ENCODE results near the gene COX14.

The COX14 gene

DNA sequence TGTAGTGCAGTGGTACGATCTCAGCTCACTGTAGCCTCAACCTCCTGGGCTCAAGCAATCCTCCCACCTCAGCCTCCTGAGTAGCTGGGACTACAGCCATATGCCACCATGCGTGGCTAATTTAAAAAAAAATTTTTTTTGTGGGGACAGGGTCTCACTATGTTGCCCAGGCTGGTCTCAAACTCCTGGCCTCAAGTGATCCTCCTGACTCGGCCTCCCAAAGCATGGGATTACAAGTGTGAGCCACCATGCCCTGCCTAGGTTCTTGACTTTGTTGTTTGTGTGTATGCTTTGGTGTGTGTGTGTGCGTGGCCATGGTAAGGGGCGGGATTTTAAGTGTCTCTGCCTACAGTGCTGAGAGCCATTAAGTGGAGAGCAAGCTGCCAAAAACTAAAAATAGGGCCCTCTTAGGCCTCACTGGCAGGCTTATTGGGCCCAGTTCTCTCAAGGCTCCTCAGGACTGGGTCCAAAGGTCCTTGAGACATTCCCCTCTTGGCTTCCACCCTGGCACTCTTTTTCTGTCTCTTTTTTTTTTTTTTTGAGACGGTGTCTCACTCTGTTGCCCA lies 5.1 kb downstream of the COX14 start:
- TF ChIP-seq, protein P1, sequence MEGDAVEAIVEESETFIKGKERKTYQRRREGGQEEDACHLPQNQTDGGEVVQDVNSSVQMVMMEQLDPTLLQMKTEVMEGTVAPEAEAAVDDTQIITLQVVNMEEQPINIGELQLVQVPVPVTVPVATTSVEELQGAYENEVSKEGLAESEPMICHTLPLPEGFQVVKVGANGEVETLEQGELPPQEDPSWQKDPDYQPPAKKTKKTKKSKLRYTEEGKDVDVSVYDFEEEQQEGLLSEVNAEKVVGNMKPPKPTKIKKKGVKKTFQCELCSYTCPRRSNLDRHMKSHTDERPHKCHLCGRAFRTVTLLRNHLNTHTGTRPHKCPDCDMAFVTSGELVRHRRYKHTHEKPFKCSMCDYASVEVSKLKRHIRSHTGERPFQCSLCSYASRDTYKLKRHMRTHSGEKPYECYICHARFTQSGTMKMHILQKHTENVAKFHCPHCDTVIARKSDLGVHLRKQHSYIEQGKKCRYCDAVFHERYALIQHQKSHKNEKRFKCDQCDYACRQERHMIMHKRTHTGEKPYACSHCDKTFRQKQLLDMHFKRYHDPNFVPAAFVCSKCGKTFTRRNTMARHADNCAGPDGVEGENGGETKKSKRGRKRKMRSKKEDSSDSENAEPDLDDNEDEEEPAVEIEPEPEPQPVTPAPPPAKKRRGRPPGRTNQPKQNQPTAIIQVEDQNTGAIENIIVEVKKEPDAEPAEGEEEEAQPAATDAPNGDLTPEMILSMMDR (IDR thresholded peaks at IDR 0.05; ENCODE audit: control insufficient read depth, extremely low read depth, insufficient read depth), result no peak
- DNase-seq (ENCODE audit: low read depth), result no peak
- H3K4me3 ChIP-seq (ENCODE audit: low read depth, low read length), result no peak overlapping the region

DNA sequence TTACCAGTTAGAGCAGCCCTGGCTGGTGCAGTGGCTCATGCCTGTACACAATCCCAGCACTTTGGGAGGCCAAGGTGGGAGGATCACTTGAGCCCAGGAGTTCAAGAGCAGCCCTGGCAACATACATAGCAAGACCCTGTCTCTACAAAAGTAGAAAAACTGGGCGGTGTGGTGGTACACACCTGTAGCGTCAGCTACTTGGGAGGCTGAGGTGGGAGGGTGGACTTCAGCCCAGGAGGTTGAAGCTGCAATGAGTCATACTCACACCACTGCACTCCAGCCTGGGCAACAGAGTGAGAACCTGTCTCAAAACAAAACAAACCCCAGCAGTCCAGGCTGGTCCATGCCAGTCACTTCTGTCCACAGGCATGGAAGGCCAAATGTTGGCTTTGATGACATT lies 7.4 kb downstream of the COX14 start:
- no peak for DNase-seq (ENCODE audit: low read depth)
- TF ChIP-seq, protein P1 (IDR thresholded peaks at IDR 0.05; ENCODE audit: control insufficient read depth, extremely low read depth, insufficient read depth), result no peak

DNA sequence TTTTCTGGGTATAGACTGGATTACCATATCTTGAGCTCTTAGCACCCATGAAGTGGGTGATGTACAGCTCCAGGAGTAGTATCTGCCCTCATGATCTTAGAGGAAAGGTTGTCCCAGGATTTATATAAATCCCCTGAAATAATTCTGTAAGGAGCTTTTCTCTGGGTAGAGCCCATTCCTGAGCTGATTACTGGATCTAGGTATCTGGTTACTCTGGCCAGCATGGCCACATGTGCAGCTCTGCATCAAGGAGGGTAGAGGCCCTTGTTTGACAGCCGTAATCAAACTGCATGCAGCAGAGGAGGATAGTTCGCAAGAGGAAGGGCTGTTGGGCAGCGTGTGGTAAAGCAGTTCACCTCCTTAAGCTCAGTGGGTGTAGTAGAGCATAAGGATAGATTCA lies 8.5 kb downstream of the COX14 start:
- no peak overlapping the region for H3K4me3 ChIP-seq (ENCODE audit: low read depth, low read length)
- no peak for DNase-seq (ENCODE audit: low read depth)
- TF ChIP-seq, protein P1 (IDR thresholded peaks at IDR 0.05; ENCODE audit: control insufficient read depth, extremely low read depth, insufficient read depth), result no peak

More for the DNA sequence above, 7.4 kb downstream of the COX14 start:
- no peak overlapping the region for H3K4me3 ChIP-seq (ENCODE audit: low read depth, low read length)

DNA sequence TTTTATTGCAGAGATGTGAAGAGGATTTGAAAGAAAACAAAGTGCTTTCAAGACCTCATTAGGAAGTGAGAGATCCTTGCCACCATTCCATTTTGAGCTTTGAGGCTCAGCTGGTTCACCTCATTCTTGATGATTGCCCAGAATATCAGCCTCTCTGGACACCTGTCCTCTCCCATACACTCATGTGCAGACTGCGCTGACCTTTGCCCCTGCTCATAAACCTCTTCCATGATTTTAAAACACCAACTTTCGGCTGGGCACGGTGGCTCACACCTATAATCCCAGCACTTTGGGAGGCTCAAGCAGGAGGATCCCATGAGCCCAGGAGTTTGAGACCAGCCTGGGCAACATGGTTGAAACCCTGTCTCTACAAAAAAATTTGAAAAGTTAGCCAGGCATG lies 8.9 kb downstream of the COX14 start:
- TF ChIP-seq, protein P1 (IDR thresholded peaks at IDR 0.05; ENCODE audit: control insufficient read depth, extremely low read depth, insufficient read depth), result no peak
- H3K4me3 ChIP-seq (ENCODE audit: low read depth, low read length), result no peak overlapping the region
- DNase-seq (ENCODE audit: low read depth), result no peak

DNA sequence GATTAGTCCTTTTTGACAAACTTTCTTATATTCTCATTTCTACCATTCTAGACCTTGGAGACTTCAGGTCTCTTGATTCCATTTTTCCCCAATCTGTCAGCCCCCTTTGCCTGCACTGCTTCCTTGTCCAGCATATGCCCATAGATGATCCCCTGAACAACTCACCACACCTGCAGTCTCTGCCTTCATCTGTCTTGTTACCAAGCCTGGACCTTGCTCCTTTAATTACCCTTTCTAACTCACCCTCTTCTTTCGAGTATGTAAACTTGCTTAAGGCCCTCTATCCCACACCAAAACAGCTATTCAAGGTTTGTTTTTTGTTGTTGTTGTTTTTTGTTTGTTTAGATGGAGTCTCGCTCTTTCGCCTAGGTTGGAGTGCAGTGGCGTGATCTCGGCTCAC lies 9.6 kb downstream of the COX14 start:
- no peak for DNase-seq (ENCODE audit: low read depth)
- TF ChIP-seq, protein P1 (IDR thresholded peaks at IDR 0.05; ENCODE audit: control insufficient read depth, extremely low read depth, insufficient read depth), result no peak
- no peak overlapping the region for H3K4me3 ChIP-seq (ENCODE audit: low read depth, low read length)

DNA sequence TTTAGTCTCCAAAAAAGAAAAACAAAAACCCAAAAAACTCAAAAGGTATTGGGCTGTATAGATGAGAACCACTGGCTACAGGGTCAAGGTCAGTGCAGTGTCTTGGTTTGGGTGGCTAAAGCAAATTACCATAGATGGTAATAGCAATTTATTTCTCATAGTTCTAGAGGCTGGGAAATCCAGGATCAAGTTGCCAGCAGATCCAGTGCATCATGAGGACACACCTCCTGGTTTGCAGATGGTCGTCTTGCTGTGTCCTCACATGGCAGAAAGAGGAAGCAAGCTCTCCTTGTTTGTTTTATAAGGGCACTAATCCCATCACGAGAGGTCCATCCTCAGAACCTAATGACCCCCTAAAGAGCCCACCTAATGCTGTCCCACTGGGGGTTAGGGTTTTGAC lies 11.2 kb downstream of the COX14 start:
- DNase-seq (ENCODE audit: low read depth), result no peak
- TF ChIP-seq, protein P1 (IDR thresholded peaks at IDR 0.05; ENCODE audit: control insufficient read depth, extremely low read depth, insufficient read depth), result no peak
- no peak overlapping the region for H3K4me3 ChIP-seq (ENCODE audit: low read depth, low read length)

DNA sequence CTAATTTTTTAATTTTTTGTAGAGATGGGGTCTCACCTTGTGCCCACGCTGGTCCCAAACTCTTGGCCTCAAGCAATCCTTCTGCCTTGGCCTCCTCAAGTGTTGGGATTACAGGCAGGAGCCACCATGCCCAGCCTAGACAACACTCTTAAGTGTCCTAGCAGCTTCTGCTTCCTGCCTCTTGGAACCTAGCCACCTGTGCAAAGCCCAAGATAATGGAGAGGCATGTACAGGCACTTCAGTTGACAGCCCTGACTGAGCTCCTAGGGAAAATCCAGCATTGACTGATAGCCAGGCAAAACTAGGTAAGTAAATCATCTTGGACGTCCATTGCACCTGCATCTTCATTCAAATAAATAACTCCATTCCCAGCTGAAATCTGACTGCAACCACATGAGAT lies 15.5 kb downstream of the COX14 start:
- no peak for DNase-seq (ENCODE audit: low read depth)
- no peak overlapping the region for H3K4me3 ChIP-seq (ENCODE audit: low read depth, low read length)
- TF ChIP-seq, protein P1 (IDR thresholded peaks at IDR 0.05; ENCODE audit: control insufficient read depth, extremely low read depth, insufficient read depth), result no peak
